Stimulated activated CD8-positive, alpha-beta memory T cell treated with anti-CD3 and anti-CD28 coated beads, Interleukin-12 subunit alpha, Interleukin-12 subunit beta, amount 100 ng/mL, for 1 hour (primary cell): ENCODE data around the gene CGNL1.

Source experiments
- DNase-seq: peaks from one replicate; pipeline ENCODE4 v3.0.0-alpha.2; 2020; ENCODE audit warnings: low read depth

CGNL1 gene

GRCh38 chr15:57424628-57425405, 48.5 kb downstream of the CGNL1 start:
- DNase-seq, result no peak

- no peak for DNase-seq
Observed at GRCh38 chr15:57425842-57426241, 49.5 kb downstream of the CGNL1 start.

- no peak for DNase-seq
Observed at GRCh38 chr15:57427367-57427821, 51.1 kb downstream of the CGNL1 start.

- no peak for DNase-seq
Observed at GRCh38 chr15:57432141-57432741, 55.9 kb downstream of the CGNL1 start.

- DNase-seq, result no peak
Observed at GRCh38 chr15:57436166-57436565, 59.9 kb downstream of the CGNL1 start.

- DNase-seq, result no peak
Observed at GRCh38 chr15:57436961-57437360, 60.7 kb downstream of the CGNL1 start.

- no peak for DNase-seq
Observed at GRCh38 chr15:57437564-57437963, 61.3 kb downstream of the CGNL1 start.

- no peak for DNase-seq
Observed at GRCh38 chr15:57438166-57438565, 61.9 kb downstream of the CGNL1 start.

GRCh38 chr15:57439128-57440027, 63.1 kb downstream of the CGNL1 start:
- DNase-seq, result no peak

- DNase-seq, result no peak
Observed at GRCh38 chr15:57440167-57440566, 63.9 kb downstream of the CGNL1 start.

- DNase-seq, result no peak
Observed at GRCh38 chr15:57440799-57441198, 64.5 kb downstream of the CGNL1 start.

- no peak for DNase-seq
Observed at GRCh38 chr15:57442335-57442734, 66.0 kb downstream of the CGNL1 start.

GRCh38 chr15:57443486-57443885, 67.2 kb downstream of the CGNL1 start:
- DNase-seq, result no peak

GRCh38 chr15:57444877-57445513, 68.7 kb downstream of the CGNL1 start:
- DNase-seq, result no peak

- no peak for DNase-seq
Observed at GRCh38 chr15:57445872-57446271, 69.6 kb downstream of the CGNL1 start.

- DNase-seq, result no peak
Observed at GRCh38 chr15:57446393-57446792, 70.1 kb downstream of the CGNL1 start.

- DNase-seq, result no peak
Observed at GRCh38 chr15:57451555-57451954, 75.2 kb downstream of the CGNL1 start.

- no peak for DNase-seq
Observed at GRCh38 chr15:57452090-57452754, 75.9 kb downstream of the CGNL1 start.

GRCh38 chr15:57455929-57456328, 79.6 kb downstream of the CGNL1 start:
- no peak for DNase-seq

GRCh38 chr15:57456559-57456958, 80.3 kb downstream of the CGNL1 start:
- no peak for DNase-seq

GRCh38 chr15:57457726-57458125, 81.4 kb downstream of the CGNL1 start:
- no peak for DNase-seq

- DNase-seq, result no peak
Observed at GRCh38 chr15:57458356-57458781, 82.1 kb downstream of the CGNL1 start.
